ENCODE data around the gene SLC29A1. TPM values are rescaled to one million over a fixed set of nuclear protein-coding genes. Genes with fewer than 3 reads are reported as not detected.
A peak's percentile ranks its signal among the peaks of the same experiment; 100 is the strongest.

Gene SLC29A1
- total and polyA plus RNA-seq, 9 of the 15 experiments (the other 6 are each of a cell fraction or from before 2014, with no cell fraction given): 18.9 to 170 (median 57.7) TPM

DNA sequence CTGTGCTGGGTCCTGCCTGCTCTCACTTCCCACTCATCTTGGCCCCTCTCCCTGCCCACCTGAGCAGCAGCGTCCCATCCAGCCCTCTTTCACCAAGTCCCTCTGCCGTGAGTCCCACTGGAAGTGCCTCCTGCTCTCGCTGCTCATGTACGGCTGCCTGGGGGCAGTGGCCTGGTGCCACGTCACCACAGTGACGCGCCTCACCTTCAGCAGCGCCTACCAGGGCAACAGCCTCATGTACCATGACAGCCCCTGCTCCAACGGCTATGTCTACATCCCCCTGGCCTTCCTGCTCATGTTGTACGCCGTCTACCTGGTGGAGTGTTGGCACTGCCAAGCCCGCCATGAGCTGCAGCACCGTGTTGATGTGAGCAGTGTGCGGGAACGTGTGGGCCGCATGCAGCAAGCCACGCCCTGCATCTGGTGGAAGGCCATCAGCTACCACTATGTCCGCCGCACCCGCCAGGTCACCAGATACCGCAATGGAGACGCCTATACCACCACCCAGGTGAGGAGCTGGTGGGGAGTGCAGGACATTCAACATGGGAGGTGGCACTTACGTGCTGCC is 49.7 kb downstream of the SLC29A1 start (continued):
- TF ChIP-seq MAX (CRISPR knock-in tag; IDR thresholded peaks at IDR 0.05) (peak; percentile 42; the same call in 1 of the 2 replicates), ATF1 (CRISPR knock-in tag; IDR thresholded peaks at IDR 0.05) (no peak), ATF1 (tag; IDR thresholded peaks at IDR 0.05) (peak; percentile 55), CREB1 (IDR thresholded peaks at IDR 0.05) (peak; percentile 45), CREB1 (CRISPR knock-in tag; IDR thresholded peaks at IDR 0.05) (peak; percentile 63; the same call in 1 of the 2 replicates), CBFB (CRISPR knock-in tag; IDR thresholded peaks at IDR 0.05) (0 out of 2 replicates have a peak, but pooled peaks have one; percentile 44)
- TF ChIP-seq, protein P1, sequence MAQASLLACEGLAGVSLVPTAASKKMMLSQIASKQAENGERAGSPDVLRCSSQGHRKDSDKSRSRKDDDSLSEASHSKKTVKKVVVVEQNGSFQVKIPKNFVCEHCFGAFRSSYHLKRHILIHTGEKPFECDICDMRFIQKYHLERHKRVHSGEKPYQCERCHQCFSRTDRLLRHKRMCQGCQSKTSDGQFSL (CRISPR knock-in tag; IDR thresholded peaks at IDR 0.05): no peak
- TF ChIP-seq, protein P1 (tag; IDR thresholded peaks at IDR 0.05): no peak

DNA sequence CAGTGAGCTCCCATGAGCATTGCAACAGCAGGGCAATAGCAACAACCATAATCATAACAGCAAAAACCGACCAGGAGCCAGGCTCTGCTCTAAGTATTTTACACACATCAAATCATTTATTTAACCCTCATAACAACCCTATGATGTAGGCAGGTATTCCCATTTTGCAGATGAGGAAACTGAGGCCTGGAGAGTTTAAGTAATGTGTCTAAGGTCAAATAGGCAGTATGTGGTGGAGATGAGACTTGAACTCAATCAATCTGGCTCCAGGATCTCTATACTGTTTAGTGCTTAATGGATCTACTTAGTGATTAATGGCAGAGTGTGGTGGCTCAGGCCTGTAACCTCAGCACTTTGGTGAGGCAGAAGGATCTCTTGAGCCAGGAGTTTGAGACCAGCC is 50.2 kb downstream of the SLC29A1 start:
- peaks cover 75 to 85% of the 10 kb centered on the region in 2 experiments for H3K27me3 ChIP-seq (ENCODE audit: control insufficient read depth in 2 of 2, insufficient read depth in 2 of 2, low read length in 2 of 2)
- H3K9ac ChIP-seq (ENCODE audit: insufficient read depth in 1 of 2, low read depth in 2 of 2, low read length in 2 of 2): peak overlapping the region in 1 of 2 experiments; percentile 71; a peak in 1 of 4 replicates
- H3K36me3 ChIP-seq (ENCODE audit: control insufficient read depth, insufficient read depth, low read length): no peaks in the 10 kb centered on the region
- H3K79me2 ChIP-seq (ENCODE audit: control insufficient read depth, insufficient read depth, low read length): no peaks in the 10 kb centered on the region
- no peak overlapping the region for H3K27ac ChIP-seq (ENCODE audit: extremely low read depth, low read depth, low read length)
- in situ Hi-C loops (cut with MboI) (no loop called here), intact Hi-C loops (cut with micrococcal nuclease) (no loop called here)
- no peak for DNase-seq (ENCODE audit: extremely low read depth in 1 of 4, low spot score in 3 of 4)
- peaks cover 4% of the 10 kb centered on the region for H3K9me1 ChIP-seq (ENCODE audit: control insufficient read depth, insufficient read depth, low read length)
- ATAC-seq: no peak
- peaks cover 19% of the 10 kb centered on the region for H4K20me1 ChIP-seq (replicated peaks; ENCODE audit: control insufficient read depth, insufficient read depth, low read length)
- no peak overlapping the region for H2AFZ ChIP-seq (ENCODE audit: low read depth, low read length)
- peak; percentile 63; the same call in 1 of the 2 replicates for TF ChIP-seq BCOR (IDR thresholded peaks at IDR 0.05)
- TF ChIP-seq KDM1A (IDR thresholded peaks at IDR 0.05): peak in 1 of 2 experiments; percentile 44; a peak in 2 of 4 replicates
- no peak for TF ChIP-seq FOXK1 (CRISPR knock-in tag; IDR thresholded peaks at IDR 0.05; ENCODE audit: borderline replicate concordance)
- peak; percentile 93 for TF ChIP-seq RBM25 (IDR thresholded peaks at IDR 0.05; ENCODE audit: low read depth, low read length, severe bottlenecking)
- TF ChIP-seq HCFC1 (IDR thresholded peaks at IDR 0.05; ENCODE audit: low read depth, low read length): no peak
- FAIRE-seq: no peak
- BruUV-seq (replicated peaks): no TSS peak
- CTCF ChIA-PET (ENCODE audit: low intra/inter-chr PET ratio): no interaction called here
- H3K9me3 ChIP-seq (replicated peaks; ENCODE audit: control insufficient read depth, insufficient read depth, low read depth, low read length): no peaks in the 10 kb centered on the region
- WGBS (ENCODE audit: insufficient coverage, low coverage, missing lambda C conversion rate): 0% methylated on average over 1 of the region's 1 CpG
- H3K4me1 ChIP-seq (replicated peaks in 1 of 2; ENCODE audit: control insufficient read depth in 2 of 2, insufficient read depth in 2 of 2, low read length in 2 of 2): peaks cover 0 to 33% of the 10 kb centered on the region in 2 experiments; a peak in 2 of 5 replicates
- no peak overlapping the region for H3K4me3 ChIP-seq
- H3K4me2 ChIP-seq (ENCODE audit: insufficient read depth, low read length): no peak overlapping the region
- POLR2A ChIA-PET: interaction anchor here (0.7 to 4.7 kb wide), 5 partner anchors 15 to 156 kb away, joined by 3 to 24 read pairs (median 3); partner anchors contain the start of genes AARS2 and HSP90AB1
